GM18858 (cell line): ENCODE measurements around the gene FGF22.
"Not testable (repeated sequence)": the region's sequence is repeated elsewhere in the genome, so short reads cannot be mapped to it uniquely, and the experiment has no call there.

Experiments used
- ATAC-seq: cut with Tn5 transposase; IDR thresholded peaks from one replicate; pipeline ENCODE4 v1.9.1; 2021; ENCODE audit not compliant: unreplicated experiment

The FGF22 gene

GRCh38 chr19:607301-608154 lies 32.2 kb upstream of the FGF22 start:
- no peak for ATAC-seq

GRCh38 chr19:608155-609003 lies 31.3 kb upstream of the FGF22 start:
- no peak for ATAC-seq

- ATAC-seq, result no peak
These were observed 30.7 kb upstream of the FGF22 start for GRCh38 chr19:609004-609346.

DNA sequence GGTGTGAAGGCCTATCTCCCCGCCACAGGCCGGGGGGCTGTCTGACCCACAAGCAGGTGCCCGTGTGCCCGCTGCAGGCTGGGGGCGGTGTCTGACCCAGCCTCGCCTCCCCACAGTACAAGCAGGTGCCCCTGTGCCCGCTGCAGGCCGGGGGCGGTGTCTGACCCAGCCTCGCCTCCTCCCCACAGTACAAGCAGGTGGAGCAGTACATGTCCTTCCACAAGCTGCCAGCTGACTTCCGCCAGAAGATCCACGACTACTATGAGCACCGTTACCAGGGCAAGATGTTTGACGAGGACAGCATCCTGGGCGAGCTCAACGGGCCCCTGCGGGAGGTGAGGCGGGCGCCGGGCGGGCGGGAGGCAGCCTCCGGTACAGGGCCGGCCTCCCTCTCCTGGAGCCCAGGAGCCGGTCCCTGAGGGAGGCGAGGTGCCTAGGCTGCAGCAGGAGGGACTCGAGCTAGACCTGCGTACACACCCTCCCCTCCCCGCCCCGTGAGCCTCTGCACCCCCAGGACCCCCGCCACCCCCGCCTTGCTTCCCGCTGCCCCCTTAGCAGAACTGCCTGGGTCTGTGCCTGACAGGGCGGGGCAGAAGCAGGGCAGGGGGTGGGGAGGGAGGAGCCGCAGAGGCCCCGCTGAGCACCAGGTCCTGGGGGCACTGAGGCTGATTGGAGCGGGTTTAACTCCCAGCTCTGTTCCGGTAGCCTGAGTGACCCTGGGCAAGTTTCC lies 29.4 kb upstream of the FGF22 start:
- no peak for ATAC-seq

GRCh38 chr19:610801-611480 lies 28.7 kb upstream of the FGF22 start:
- ATAC-seq, result no peak

DNA sequence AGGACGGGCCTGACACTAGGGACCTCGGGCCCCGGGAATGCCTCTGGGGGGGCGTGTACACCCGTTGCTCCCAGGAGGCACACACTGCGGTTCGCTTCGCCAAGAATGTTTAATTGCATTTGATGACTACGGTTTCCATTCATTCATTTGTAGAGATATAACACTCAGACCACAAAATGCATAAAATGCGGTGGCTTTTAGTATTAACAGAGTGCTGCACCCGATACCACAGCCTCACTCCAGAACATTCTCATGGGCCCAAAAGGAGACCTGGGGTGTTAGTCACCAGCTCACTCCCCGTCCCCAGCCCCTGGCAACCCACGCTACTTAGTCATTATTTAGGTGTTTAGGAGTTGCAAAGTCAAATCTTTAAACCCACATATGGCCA lies 28.2 kb upstream of the FGF22 start:
- ATAC-seq, result no peak

GRCh38 chr19:612941-613340 lies 26.7 kb upstream of the FGF22 start:
- ATAC-seq, result no peak

DNA sequence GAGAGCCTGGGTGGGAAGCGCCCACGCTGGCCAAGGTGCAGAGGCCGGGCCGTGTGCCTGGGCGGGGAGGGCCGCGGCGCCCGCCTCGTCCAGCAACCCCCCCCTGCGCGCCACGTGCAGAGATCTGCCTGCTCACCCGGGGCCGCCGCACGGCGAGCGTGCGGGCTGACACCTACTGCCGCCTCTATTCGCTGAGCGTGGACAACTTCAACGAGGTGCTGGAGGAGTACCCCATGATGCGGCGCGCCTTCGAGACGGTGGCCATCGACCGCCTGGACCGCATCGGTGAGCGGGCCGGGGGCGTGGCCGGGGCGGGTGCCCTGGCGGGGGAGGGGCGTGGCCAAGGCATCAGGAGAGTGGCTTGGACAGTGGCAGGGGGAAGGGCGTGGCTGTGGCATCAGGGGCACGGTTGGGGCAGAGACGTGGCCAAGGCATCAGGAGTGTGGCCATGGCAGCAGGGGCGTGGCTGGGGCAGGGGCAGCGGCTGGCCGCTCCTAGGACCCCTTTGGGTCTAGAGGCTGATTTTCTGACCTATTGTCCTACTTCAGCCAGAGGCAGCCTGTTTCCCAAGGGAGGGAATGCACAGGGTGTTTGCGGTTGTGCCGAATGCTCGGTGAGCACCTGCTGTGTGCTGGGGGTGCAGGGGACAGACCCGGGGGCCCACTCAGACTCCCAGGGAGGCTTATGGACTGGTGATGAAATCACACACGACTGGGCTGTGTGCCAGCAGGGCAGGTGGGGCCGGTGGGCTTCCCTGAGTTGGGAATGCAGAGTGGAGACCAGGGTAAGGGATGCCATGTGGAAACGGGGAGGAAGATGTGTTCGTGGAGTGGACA lies 25.7 kb upstream of the FGF22 start:
- no peak for ATAC-seq

- no peak for ATAC-seq
These were observed 24.1 kb upstream of the FGF22 start for GRCh38 chr19:615619-616018.

GRCh38 chr19:616062-616700 lies 23.5 kb upstream of the FGF22 start:
- ATAC-seq, result no peak

GRCh38 chr19:616747-617526 lies 22.7 kb upstream of the FGF22 start:
- no peak for ATAC-seq

GRCh38 chr19:617551-618246 lies 22.0 kb upstream of the FGF22 start:
- no peak for ATAC-seq

- ATAC-seq, result no peak
These were observed 21.4 kb upstream of the FGF22 start for GRCh38 chr19:618247-618619.

DNA sequence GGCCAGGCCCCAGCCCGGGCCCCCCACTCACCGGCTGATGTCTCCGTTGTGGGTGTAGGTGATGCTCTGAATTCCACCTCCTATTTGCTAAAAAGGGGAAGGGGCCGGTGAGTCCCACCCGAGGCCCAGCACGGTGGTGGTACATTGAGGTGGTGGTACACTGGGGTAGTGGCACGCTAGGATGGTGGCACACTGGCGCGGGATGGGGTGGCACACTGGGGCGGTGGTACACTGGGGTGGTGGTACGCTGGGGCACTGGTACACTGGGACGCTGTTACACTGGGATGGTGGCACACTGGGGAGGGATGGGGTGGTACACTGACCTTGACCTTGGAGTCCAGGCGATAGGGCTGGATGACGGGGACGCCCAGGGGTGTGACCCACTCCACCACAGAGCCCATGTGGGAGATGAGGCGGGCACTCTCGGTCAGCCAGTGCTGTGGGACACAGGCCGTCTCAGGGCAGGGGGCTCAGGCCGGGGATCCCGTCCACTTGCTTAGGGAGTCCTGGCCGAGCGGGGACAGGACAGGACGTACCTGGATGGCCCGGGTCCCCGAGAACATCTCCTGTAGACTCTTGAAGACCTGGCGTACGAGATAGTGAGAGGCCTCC lies 20.9 kb upstream of the FGF22 start:
- no peak for ATAC-seq

- no peak for ATAC-seq
These were observed 20.2 kb upstream of the FGF22 start for GRCh38 chr19:619286-620002.

- no peak for ATAC-seq
These were observed 19.4 kb upstream of the FGF22 start for GRCh38 chr19:620166-620862.

DNA sequence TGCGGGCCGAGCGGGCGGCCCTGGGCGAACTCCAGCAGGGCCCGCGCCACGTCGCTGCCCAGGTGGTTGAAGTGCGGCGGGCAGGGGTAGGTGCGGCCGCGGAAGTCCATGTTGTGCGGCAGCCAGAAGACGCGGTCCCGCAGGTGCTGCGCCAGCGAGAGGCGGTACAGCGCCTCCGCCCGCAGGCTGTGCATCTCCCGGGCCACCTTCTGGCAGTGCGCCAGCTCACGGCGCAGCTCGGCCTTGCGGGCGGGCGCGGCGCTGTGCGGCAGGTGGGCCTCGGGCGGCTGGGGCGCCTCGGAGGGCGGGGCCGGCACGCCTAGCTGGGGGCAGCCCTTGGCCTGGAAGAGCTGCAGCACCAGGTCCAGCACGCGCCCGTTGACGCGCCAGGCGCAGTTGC lies 18.5 kb upstream of the FGF22 start:
- ATAC-seq, result not testable (repeated sequence)
